ENCODE results near the gene OCRL. TPM values are rescaled to one million over a fixed set of nuclear protein-coding genes. Genes with fewer than 3 reads are reported as not detected.

Gene OCRL
- total RNA-seq, 1 experiment from 2014 or later, result 53.7 TPM

- peaks cover 50% of the 10 kb centered on the region for H3K36me3 ChIP-seq (ENCODE audit: control insufficient read depth, insufficient read depth, low read length)
- H3K4me1 ChIP-seq (ENCODE audit: control insufficient read depth, insufficient read depth, low read length), result 0 out of 2 replicates have a peak, but pooled peaks cover 3% of the 10 kb centered on the region
- no peak for TF ChIP-seq TCF7L2 (IDR thresholded peaks at IDR 0.05; ENCODE audit: low read depth, low read length)
- no peak for TF ChIP-seq SIN3A (IDR thresholded peaks at IDR 0.05; ENCODE audit: borderline replicate concordance, insufficient read depth, low read depth, low read length)
- intact Hi-C loops (cut with micrococcal nuclease; ENCODE audit: unreplicated experiment) (no loop called here), in situ Hi-C loops (cut with HindIII; ENCODE audit: low pct_unique_long_range_greater_than_20kb, low sequenced_read_pairs) (no loop called here)
- BruUV-seq (replicated peaks), result no TSS peak
- ATAC-seq, result no peak
- no peak overlapping the region for H3K27ac ChIP-seq (ENCODE audit: low read length)
- no peak for DNase-seq (ENCODE audit: low read depth, low spot score)
- no peaks in the 10 kb centered on the region for H3K27me3 ChIP-seq (ENCODE audit: control insufficient read depth, insufficient read depth, low read length)
- CTCF ChIA-PET, result no interaction called here
- H3K4me3 ChIP-seq (ENCODE audit: low read depth in 2 of 2, low read length in 2 of 2), result no peak overlapping the region
- POLR2A ChIA-PET, result no interaction called here
- H3K9me3 ChIP-seq (ENCODE audit: control insufficient read depth, insufficient read depth, low read depth, low read length), result no peaks in the 10 kb centered on the region
These were observed 44.2 kb upstream of the OCRL start for GRCh38 chrX:129495900-129496299.

- ChIA-PET CTCF (no interaction called here), POLR2A (no interaction called here)
- BruUV-seq (replicated peaks), result no TSS peak
- DNase-seq (ENCODE audit: low read depth, low spot score), result no peak
- ATAC-seq, result no peak
- in situ Hi-C loops (cut with HindIII; ENCODE audit: low pct_unique_long_range_greater_than_20kb, low sequenced_read_pairs) (no loop called here), intact Hi-C loops (cut with micrococcal nuclease; ENCODE audit: unreplicated experiment) (no loop called here)
- Histone ChIP-seq H3K9me3 (ENCODE audit: control insufficient read depth, insufficient read depth, low read depth, low read length) (no peaks in the 10 kb centered on the region), H3K27me3 (ENCODE audit: control insufficient read depth, insufficient read depth, low read length) (no peaks in the 10 kb centered on the region), H3K4me3 (ENCODE audit: low read depth in 2 of 2, low read length in 2 of 2) (no peak overlapping the region), H3K4me1 (ENCODE audit: control insufficient read depth, insufficient read depth, low read length) (0 out of 2 replicates have a peak, but pooled peaks cover 3% of the 10 kb centered on the region), H3K36me3 (ENCODE audit: control insufficient read depth, insufficient read depth, low read length) (peaks cover 44% of the 10 kb centered on the region), H3K27ac (ENCODE audit: low read length) (no peak overlapping the region)
- TF ChIP-seq SIN3A (IDR thresholded peaks at IDR 0.05; ENCODE audit: borderline replicate concordance, insufficient read depth, low read depth, low read length), result no peak
- no peak for TF ChIP-seq TCF7L2 (IDR thresholded peaks at IDR 0.05; ENCODE audit: low read depth, low read length)
- no peak for TF ChIP-seq REST (IDR thresholded peaks at IDR 0.05; ENCODE audit: insufficient read depth in 1 of 2, low read depth in 2 of 2, low read length in 1 of 2)
- TF ChIP-seq POLR2AphosphoS5 (IDR thresholded peaks at IDR 0.05; ENCODE audit: low read depth, low read length), result no peak
- no peak for TF ChIP-seq CTCF (IDR thresholded peaks at IDR 0.05)
These were observed 43.4 kb upstream of the OCRL start for GRCh38 chrX:129496625-129497024.

GRCh38 chrX:129497146-129497843, 42.8 kb upstream of the OCRL start:
- DNase-seq (ENCODE audit: low read depth, low spot score), result no peak
- no TSS peak for BruUV-seq (replicated peaks)
- Histone ChIP-seq H3K27ac (ENCODE audit: low read length) (no peak overlapping the region), H3K4me3 (ENCODE audit: low read depth in 2 of 2, low read length in 2 of 2) (no peak overlapping the region), H3K4me1 (ENCODE audit: control insufficient read depth, insufficient read depth, low read length) (0 out of 2 replicates have a peak, but pooled peaks cover 3% of the 10 kb centered on the region), H3K36me3 (ENCODE audit: control insufficient read depth, insufficient read depth, low read length) (peaks cover 42% of the 10 kb centered on the region), H3K27me3 (ENCODE audit: control insufficient read depth, insufficient read depth, low read length) (no peaks in the 10 kb centered on the region), H3K9me3 (ENCODE audit: control insufficient read depth, insufficient read depth, low read depth, low read length) (no peaks in the 10 kb centered on the region)
- ATAC-seq, result no peak
- CTCF ChIA-PET, result no interaction called here
- in situ Hi-C loops (cut with HindIII; ENCODE audit: low pct_unique_long_range_greater_than_20kb, low sequenced_read_pairs) (no loop called here), intact Hi-C loops (cut with micrococcal nuclease; ENCODE audit: unreplicated experiment) (no loop called here)
- TF ChIP-seq POLR2AphosphoS5 (IDR thresholded peaks at IDR 0.05; ENCODE audit: low read depth, low read length), result no peak
- TF ChIP-seq SIN3A (IDR thresholded peaks at IDR 0.05; ENCODE audit: borderline replicate concordance, insufficient read depth, low read depth, low read length), result no peak
- TF ChIP-seq TCF7L2 (IDR thresholded peaks at IDR 0.05; ENCODE audit: low read depth, low read length), result no peak
- no peak for TF ChIP-seq REST (IDR thresholded peaks at IDR 0.05; ENCODE audit: insufficient read depth in 1 of 2, low read depth in 2 of 2, low read length in 1 of 2)
- no peak for TF ChIP-seq CTCF (IDR thresholded peaks at IDR 0.05)
- POLR2A ChIA-PET, result no interaction called here

All from Panc1 (cell line).